Measurements from ENCODE around the gene B3GALNT2.
A peak's percentile ranks its signal among the peaks of the same experiment; 100 is the strongest.

Gene B3GALNT2

GRCh38 chr1:235450886-235451483 lies 53.3 kb downstream of the B3GALNT2 start:
- DNase-seq, result no peak

GRCh38 chr1:235450433-235450832 lies 53.8 kb downstream of the B3GALNT2 start:
- DNase-seq, result no peak

GRCh38 chr1:235448616-235449015 lies 55.6 kb downstream of the B3GALNT2 start:
- no peak for DNase-seq

- DNase-seq, result no peak
These were observed 61.3 kb downstream of the B3GALNT2 start for GRCh38 chr1:235442788-235443429.

GRCh38 chr1:235441159-235441685 lies 63.0 kb downstream of the B3GALNT2 start:
- no peak for DNase-seq

- DNase-seq, result no peak
These were observed 70.3 kb downstream of the B3GALNT2 start for GRCh38 chr1:235434001-235434400.

- no peak for DNase-seq
These were observed 73.3 kb downstream of the B3GALNT2 start for GRCh38 chr1:235430991-235431390.

GRCh38 chr1:235429143-235429542 lies 75.1 kb downstream of the B3GALNT2 start:
- DNase-seq, result no peak

- no peak for DNase-seq
These were observed 76.8 kb downstream of the B3GALNT2 start for GRCh38 chr1:235427447-235427846.

GRCh38 chr1:235426680-235427079 lies 77.6 kb downstream of the B3GALNT2 start:
- no peak for DNase-seq

- no peak for DNase-seq
These were observed 78.1 kb downstream of the B3GALNT2 start for GRCh38 chr1:235426143-235426542.

- no peak for DNase-seq
These were observed 78.9 kb downstream of the B3GALNT2 start for GRCh38 chr1:235425357-235425756.

- no peak for DNase-seq
These were observed 80.2 kb downstream of the B3GALNT2 start for GRCh38 chr1:235424092-235424491.

GRCh38 chr1:235423214-235423652 lies 81.0 kb downstream of the B3GALNT2 start:
- DNase-seq, result no peak

GRCh38 chr1:235421751-235422150 lies 82.5 kb downstream of the B3GALNT2 start:
- DNase-seq, result no peak

- DNase-seq, result peak; percentile 45
These were observed 87.1 kb downstream of the B3GALNT2 start for GRCh38 chr1:235417086-235417697.

- DNase-seq, result no peak
These were observed 87.6 kb downstream of the B3GALNT2 start for GRCh38 chr1:235416662-235417049.

GRCh38 chr1:235415008-235415904 lies 89.0 kb downstream of the B3GALNT2 start:
- DNase-seq, result peak; percentile 49

GRCh38 chr1:235411489-235412486 lies 92.5 kb downstream of the B3GALNT2 start:
- DNase-seq, result no peak

GRCh38 chr1:235410467-235410866 lies 93.8 kb downstream of the B3GALNT2 start:
- no peak for DNase-seq

- DNase-seq, result no peak
These were observed 95.0 kb downstream of the B3GALNT2 start for GRCh38 chr1:235409042-235409820.
